Panc1 (cell line): ENCODE results near the gene PPP1R26. TPM values are rescaled to one million over a fixed set of nuclear protein-coding genes. Genes with fewer than 3 reads are reported as not detected.

Experiments
- ATAC-seq: fragments of 200-7000 bp; cut with Tn5 transposase; 2 replicates; pipeline ENCODE4 v1.9.1; 2020; ENCODE audit warnings: mild to moderate bottlenecking, moderate library complexity
- BruUV-seq: library from RNA; stranded (reverse); fragments of 400-500 nt; replicated peaks from 2 replicates; lab custom pipeline; 2021; lab: Mats Ljungman, UMichigan
- CTCF ChIA-PET: fragments of 300-600 bp; sonication (Branson Sonifier 250); formaldehyde crosslinking; loops from one replicate; lab custom pipeline; 2022; ENCODE audit warnings: antibody characterized with exemption; lab: Charles Lee
- POLR2A ChIA-PET: fragments of 300-600 bp; sonication (Branson Sonifier 250); formaldehyde crosslinking; loops from one replicate; lab custom pipeline; 2022; ENCODE audit warnings: antibody characterized with exemption; lab: Charles Lee
- DNase-seq: peaks from one replicate; pipeline ENCODE4 v3.0.0-alpha.2; 2010; ENCODE audit warnings: low read depth, low spot score
- H3K27ac ChIP-seq: 2 replicates; pipeline ENCODE4 v1.5.1; 2011; ENCODE audit warnings: mild to moderate bottlenecking, low read length, inconsistent platforms
- H3K27me3 ChIP-seq: fragments of 200-500 bp; sonication (Bioruptor generic); 2 replicates; pipeline ENCODE4 v1.6.0; 2014; ENCODE audit warnings: low read length, inconsistent platforms; ENCODE audit not compliant: control insufficient read depth, insufficient read depth
- H3K36me3 ChIP-seq: fragments of 200-500 bp; sonication (Bioruptor generic); 2 replicates; pipeline ENCODE4 v1.5.1; 2014; ENCODE audit warnings: inconsistent platforms, mild to moderate bottlenecking, low read length, moderate library complexity; ENCODE audit not compliant: control insufficient read depth, insufficient read depth
- H3K4me1 ChIP-seq: 2 replicates; pipeline ENCODE4 v1.5.1; 2011; ENCODE audit warnings: inconsistent platforms, mild to moderate bottlenecking, low read length, moderate library complexity; ENCODE audit not compliant: control insufficient read depth, insufficient read depth
- H3K4me3 ChIP-seq, 2 experiments: 2 replicates each; pipeline ENCODE4 v1.5.1; 2011 to 2012; ENCODE audit warnings: low read depth in 2 of 2, low read length in 2 of 2, mild to moderate bottlenecking in 2 of 2, inconsistent platforms in 1 of 2, moderate library complexity in 1 of 2
- H3K9me3 ChIP-seq: fragments of 200-500 bp; sonication (Bioruptor generic); 2 replicates; pipeline ENCODE4 v1.5.1; 2014; ENCODE audit warnings: low read depth, mild to moderate bottlenecking, inconsistent platforms, low read length, moderate library complexity; ENCODE audit not compliant: control insufficient read depth, insufficient read depth
- POLR2AphosphoS5 ChIP-seq: IDR thresholded peaks from 2 replicates; pipeline ENCODE4 v1.6.1; 2012; ENCODE audit warnings: mild to moderate bottlenecking, low read depth, low read length, moderate library complexity
- SIN3A ChIP-seq: IDR thresholded peaks from 2 replicates; pipeline ENCODE4 v1.6.1; 2012; ENCODE audit warnings: low read depth, mild to moderate bottlenecking, low read length, moderate library complexity, borderline replicate concordance; ENCODE audit not compliant: insufficient read depth
- TCF7L2 ChIP-seq: IDR thresholded peaks from 2 replicates; pipeline ENCODE4 v1.6.1; 2011; ENCODE audit warnings: mild to moderate bottlenecking, low read depth, low read length, inconsistent platforms
- in situ Hi-C: cut with HindIII; loops from 2 replicates; pipeline ENCODE4 v1.10.0; 2016; ENCODE audit warnings: low sequenced_read_pairs, low pct_unique_long_range_greater_than_20kb
- intact Hi-C: fragments of 100-400 bp; cut with micrococcal nuclease; formaldehyde crosslinking; loops from one replicate; pipeline ENCODE4 v1.10.0; 2022; ENCODE audit not compliant: unreplicated experiment
- total RNA-seq: library from RNA; stranded (reverse); gene quantifications from one replicate; pipeline ENCODE4 v1.2.1, GENCODE V29; 2021; ENCODE audit not compliant: unreplicated experiment
- TF ChIP-seq, protein P1 (sequence below), 2 experiments: IDR thresholded peaks; 2 replicates each; pipeline ENCODE4 v1.6.1; 2011 to 2012; ENCODE audit warnings: low read depth in 2 of 2, control low read depth in 1 of 2, low read length in 1 of 2, mild to moderate bottlenecking in 1 of 2, moderate library complexity in 1 of 2; ENCODE audit not compliant: insufficient read depth in 1 of 2
- TF ChIP-seq, protein P2 (sequence below): fragments of 450-650 bp; IDR thresholded peaks from 2 replicates; pipeline ENCODE4 v1.5.1; 2017; ENCODE audit warnings: mild to moderate bottlenecking

The PPP1R26 gene
- total RNA-seq, 1 experiment from 2014 or later = 17.5 TPM

DNA sequence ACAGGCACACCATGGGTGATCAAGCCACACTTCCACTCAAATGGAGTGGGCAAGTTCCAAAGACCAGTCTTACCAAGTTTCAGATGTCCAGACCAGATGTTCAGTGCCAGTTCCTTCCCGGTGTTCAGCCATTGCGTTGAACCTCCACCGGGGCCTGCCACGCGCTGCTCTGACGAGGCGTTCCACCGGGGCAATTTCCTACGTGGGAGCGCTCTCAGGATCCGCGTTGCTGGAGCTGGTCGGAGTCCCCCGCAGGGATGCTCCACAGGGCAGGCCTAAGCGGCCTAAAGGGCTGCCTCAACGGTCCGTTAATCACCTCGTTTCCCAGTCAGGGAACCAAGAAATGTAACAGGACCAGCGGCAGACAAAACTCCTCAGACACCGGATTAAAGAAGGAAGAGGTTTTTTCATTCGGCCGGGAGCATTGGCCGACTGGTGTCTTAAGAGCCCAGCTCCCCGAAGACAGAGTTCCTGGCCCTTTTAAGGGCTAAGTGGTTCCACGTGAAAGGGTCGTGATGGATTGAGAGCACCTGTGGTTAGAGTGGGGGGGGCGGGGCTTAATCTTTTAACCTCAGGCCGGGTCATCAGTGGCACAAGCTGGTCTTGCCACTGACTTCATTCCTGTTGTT is 35.7 kb upstream of the PPP1R26 start:
- no peaks in the 10 kb centered on the region for H3K4me1 ChIP-seq
- in situ Hi-C loops (no loop called here), intact Hi-C loops (no loop called here)
- CTCF ChIA-PET = no interaction called here
- H3K36me3 ChIP-seq = no peaks in the 10 kb centered on the region
- TF ChIP-seq, protein P1, sequence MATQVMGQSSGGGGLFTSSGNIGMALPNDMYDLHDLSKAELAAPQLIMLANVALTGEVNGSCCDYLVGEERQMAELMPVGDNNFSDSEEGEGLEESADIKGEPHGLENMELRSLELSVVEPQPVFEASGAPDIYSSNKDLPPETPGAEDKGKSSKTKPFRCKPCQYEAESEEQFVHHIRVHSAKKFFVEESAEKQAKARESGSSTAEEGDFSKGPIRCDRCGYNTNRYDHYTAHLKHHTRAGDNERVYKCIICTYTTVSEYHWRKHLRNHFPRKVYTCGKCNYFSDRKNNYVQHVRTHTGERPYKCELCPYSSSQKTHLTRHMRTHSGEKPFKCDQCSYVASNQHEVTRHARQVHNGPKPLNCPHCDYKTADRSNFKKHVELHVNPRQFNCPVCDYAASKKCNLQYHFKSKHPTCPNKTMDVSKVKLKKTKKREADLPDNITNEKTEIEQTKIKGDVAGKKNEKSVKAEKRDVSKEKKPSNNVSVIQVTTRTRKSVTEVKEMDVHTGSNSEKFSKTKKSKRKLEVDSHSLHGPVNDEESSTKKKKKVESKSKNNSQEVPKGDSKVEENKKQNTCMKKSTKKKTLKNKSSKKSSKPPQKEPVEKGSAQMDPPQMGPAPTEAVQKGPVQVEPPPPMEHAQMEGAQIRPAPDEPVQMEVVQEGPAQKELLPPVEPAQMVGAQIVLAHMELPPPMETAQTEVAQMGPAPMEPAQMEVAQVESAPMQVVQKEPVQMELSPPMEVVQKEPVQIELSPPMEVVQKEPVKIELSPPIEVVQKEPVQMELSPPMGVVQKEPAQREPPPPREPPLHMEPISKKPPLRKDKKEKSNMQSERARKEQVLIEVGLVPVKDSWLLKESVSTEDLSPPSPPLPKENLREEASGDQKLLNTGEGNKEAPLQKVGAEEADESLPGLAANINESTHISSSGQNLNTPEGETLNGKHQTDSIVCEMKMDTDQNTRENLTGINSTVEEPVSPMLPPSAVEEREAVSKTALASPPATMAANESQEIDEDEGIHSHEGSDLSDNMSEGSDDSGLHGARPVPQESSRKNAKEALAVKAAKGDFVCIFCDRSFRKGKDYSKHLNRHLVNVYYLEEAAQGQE (IDR thresholded peaks at IDR 0.05; ENCODE audit: insufficient read depth in 1 of 2, low read depth in 2 of 2, low read length in 1 of 2) = no peak
- TF ChIP-seq, protein P2, sequence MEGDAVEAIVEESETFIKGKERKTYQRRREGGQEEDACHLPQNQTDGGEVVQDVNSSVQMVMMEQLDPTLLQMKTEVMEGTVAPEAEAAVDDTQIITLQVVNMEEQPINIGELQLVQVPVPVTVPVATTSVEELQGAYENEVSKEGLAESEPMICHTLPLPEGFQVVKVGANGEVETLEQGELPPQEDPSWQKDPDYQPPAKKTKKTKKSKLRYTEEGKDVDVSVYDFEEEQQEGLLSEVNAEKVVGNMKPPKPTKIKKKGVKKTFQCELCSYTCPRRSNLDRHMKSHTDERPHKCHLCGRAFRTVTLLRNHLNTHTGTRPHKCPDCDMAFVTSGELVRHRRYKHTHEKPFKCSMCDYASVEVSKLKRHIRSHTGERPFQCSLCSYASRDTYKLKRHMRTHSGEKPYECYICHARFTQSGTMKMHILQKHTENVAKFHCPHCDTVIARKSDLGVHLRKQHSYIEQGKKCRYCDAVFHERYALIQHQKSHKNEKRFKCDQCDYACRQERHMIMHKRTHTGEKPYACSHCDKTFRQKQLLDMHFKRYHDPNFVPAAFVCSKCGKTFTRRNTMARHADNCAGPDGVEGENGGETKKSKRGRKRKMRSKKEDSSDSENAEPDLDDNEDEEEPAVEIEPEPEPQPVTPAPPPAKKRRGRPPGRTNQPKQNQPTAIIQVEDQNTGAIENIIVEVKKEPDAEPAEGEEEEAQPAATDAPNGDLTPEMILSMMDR = no peak
- TF ChIP-seq SIN3A = no peak
- no peak for TF ChIP-seq TCF7L2
- TF ChIP-seq POLR2AphosphoS5 = no peak
- H3K4me3 ChIP-seq = no peak overlapping the region
- H3K9me3 ChIP-seq = no peaks in the 10 kb centered on the region
- H3K27ac ChIP-seq = no peak overlapping the region
- BruUV-seq = no TSS peak
- ATAC-seq (no peak), DNase-seq (no peak)
- POLR2A ChIA-PET = no interaction called here
- no peaks in the 10 kb centered on the region for H3K27me3 ChIP-seq

DNA sequence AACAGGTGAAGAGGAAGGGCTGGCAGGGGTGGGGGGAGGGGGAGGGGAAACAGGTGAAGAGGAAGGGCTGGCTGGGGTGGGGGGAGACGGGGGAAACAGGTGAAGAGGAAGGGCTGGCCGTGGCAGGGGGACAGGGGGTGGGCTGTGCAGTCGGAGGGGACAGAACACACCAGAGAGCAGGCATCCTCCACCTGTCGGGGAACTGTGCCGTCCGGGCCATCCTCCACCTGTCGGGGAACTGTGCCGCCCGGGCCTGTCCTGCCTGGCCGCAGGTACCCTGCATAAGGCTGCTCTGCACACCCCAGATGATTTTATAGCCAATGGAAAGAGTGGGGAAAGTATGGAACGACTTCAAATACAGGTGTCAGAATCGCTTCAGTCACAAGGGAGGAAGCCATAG is 32.5 kb upstream of the PPP1R26 start:
- CTCF ChIA-PET = no interaction called here
- no peaks in the 10 kb centered on the region for H3K36me3 ChIP-seq
- H3K4me3 ChIP-seq = no peak overlapping the region
- intact Hi-C loops = no loop called here
- TF ChIP-seq TCF7L2 (no peak), POLR2AphosphoS5 (no peak), SIN3A (no peak)
- TF ChIP-seq, protein P1 (IDR thresholded peaks at IDR 0.05; ENCODE audit: insufficient read depth in 1 of 2, low read depth in 2 of 2, low read length in 1 of 2) = no peak
- TF ChIP-seq, protein P2 = no peak
- no peaks in the 10 kb centered on the region for H3K4me1 ChIP-seq
- H3K27ac ChIP-seq = no peak overlapping the region
- DNase-seq (no peak), ATAC-seq (no peak)
- in situ Hi-C loops = no loop called here
- no TSS peak for BruUV-seq
- H3K27me3 ChIP-seq = no peaks in the 10 kb centered on the region
- no peaks in the 10 kb centered on the region for H3K9me3 ChIP-seq
- POLR2A ChIA-PET = no interaction called here
